Measurements from ENCODE around the gene CHCHD4. TPM values are rescaled to one million over a fixed set of nuclear protein-coding genes. Genes with fewer than 3 reads are reported as not detected.

Gene CHCHD4
- 13.0 and 17.2 TPM in 2 replicates for total RNA-seq

DNA sequence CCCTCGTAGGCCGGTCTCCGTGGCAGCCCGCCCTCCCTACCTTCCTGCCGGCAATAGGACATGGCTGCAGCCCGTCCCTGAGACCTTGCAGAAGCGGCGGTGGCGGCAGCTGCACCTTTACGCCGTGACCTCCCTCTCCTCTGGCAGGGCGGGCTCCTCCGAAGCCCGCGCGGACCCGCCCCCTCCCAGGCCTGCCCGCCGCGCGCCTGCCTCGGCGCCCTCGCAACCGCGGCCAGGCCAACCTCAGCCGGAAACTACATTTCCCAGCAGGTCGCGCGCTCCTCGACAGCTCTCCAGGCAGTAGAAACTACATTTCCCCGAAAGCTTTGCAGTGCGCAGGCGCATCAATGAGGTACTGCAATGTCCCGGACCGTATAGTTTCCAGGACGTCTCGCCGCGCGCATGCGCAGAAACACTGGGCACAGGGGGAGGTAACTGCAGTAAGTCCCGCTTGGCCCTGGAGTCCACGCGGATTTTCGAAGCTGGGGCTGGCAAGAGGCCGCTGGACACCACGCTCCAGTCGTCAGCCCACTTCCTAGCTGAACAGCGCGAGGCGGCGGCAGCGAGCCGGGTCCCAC lies at the start of gene CHCHD4, which contains the start of gene TMEM43:
Gene CHCHD4 (minus strand): TSS at position 256 of the 578 bp plus-strand sequence. CDS start 194 bp downstream, at position 62.
Gene TMEM43 (plus strand): TSS at position 438 of the 578 bp plus-strand sequence. CDS start 142 bp downstream, outside the sequence.

Other genes with a start within 250 kb of the CHCHD4 start
- gene WNT7A, start 244.8 kb downstream of the CHCHD4 start, total RNA-seq = not detected in 2 replicates
- 60.2 and 69.7 TPM in 2 replicates for gene TMEM43, start 182 bp upstream of the CHCHD4 start, total RNA-seq
- 28.6 and 39.5 TPM in 2 replicates for gene XPC, start 53.7 kb upstream of the CHCHD4 start, total RNA-seq
- gene LSM3, start 53.9 kb upstream of the CHCHD4 start, total RNA-seq = 6.6 and 7.1 TPM in 2 replicates

All from dermis lymphatic vessel endothelial cell (primary cell).